Measurements from ENCODE around the gene RAD23A.
"Not testable (repeated sequence)": the region's sequence is repeated elsewhere in the genome, so short reads cannot be mapped to it uniquely, and the experiment has no call there.

Gene RAD23A

DNA sequence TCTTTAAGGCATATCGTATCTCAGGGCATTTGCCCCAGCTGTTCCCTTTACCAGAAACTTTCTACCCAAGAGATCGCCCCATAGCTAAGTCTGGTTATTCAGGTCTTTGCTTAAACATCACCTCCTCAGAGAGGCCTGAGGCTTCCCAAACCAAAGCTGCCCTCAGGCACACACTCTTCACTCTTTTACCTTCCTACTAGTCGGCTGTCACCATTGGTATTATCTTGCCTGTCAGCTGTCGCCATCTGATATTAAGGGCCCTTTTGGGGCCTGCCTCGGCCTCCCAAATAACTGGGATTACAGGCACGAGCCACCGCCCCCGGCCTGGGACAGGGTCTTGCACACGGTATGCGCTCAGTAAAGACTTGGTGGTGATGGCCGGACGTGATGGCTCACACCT is 10.3 kb downstream of the RAD23A start:
- H3K27ac ChIP-seq (ENCODE audit: low read depth, low read length) = peak overlapping the region; percentile 100
- peaks cover 41% of the 10 kb centered on the region for H3K4me1 ChIP-seq (ENCODE audit: control insufficient read depth, insufficient read depth, low read length, unreplicated experiment)
- H3K27me3 ChIP-seq (ENCODE audit: insufficient read depth, low read length) = no peaks in the 10 kb centered on the region
- H2AFZ ChIP-seq (ENCODE audit: low read length, unreplicated experiment) = no peak overlapping the region
- H3K79me2 ChIP-seq (ENCODE audit: control insufficient read depth, insufficient read depth, low read length, unreplicated experiment) = peaks cover 37% of the 10 kb centered on the region
- H3K36me3 ChIP-seq (ENCODE audit: insufficient read depth, low read length) = no peaks in the 10 kb centered on the region
- H3K4me3 ChIP-seq (ENCODE audit: low read depth, low read length) = peak overlapping the region; percentile 88

- Histone ChIP-seq H3K4me1 (ENCODE audit: control insufficient read depth, insufficient read depth, low read length, unreplicated experiment) (peaks cover 39% of the 10 kb centered on the region), H3K27me3 (ENCODE audit: insufficient read depth, low read length) (no peaks in the 10 kb centered on the region), H3K79me2 (ENCODE audit: control insufficient read depth, insufficient read depth, low read length, unreplicated experiment) (peaks cover 35% of the 10 kb centered on the region), H3K4me3 (ENCODE audit: low read depth, low read length) (peak within 1 kb of the TSS; percentile 88), H3K36me3 (ENCODE audit: insufficient read depth, low read length) (no peaks in the 10 kb centered on the region), H3K27ac (ENCODE audit: low read depth, low read length) (peak within 1 kb of the TSS; percentile 100), H2AFZ (ENCODE audit: low read length, unreplicated experiment) (peak within 1 kb of the TSS; percentile 59)
Measured at GRCh38 chr19:12956446-12957388, 11.1 kb downstream of the RAD23A start, which contains the start of gene GADD45GIP1. Gene GADD45GIP1, minus strand, starts transcription at chr19:12957223. Its CDS starts 11 bp downstream, at chr19:12957212.

DNA sequence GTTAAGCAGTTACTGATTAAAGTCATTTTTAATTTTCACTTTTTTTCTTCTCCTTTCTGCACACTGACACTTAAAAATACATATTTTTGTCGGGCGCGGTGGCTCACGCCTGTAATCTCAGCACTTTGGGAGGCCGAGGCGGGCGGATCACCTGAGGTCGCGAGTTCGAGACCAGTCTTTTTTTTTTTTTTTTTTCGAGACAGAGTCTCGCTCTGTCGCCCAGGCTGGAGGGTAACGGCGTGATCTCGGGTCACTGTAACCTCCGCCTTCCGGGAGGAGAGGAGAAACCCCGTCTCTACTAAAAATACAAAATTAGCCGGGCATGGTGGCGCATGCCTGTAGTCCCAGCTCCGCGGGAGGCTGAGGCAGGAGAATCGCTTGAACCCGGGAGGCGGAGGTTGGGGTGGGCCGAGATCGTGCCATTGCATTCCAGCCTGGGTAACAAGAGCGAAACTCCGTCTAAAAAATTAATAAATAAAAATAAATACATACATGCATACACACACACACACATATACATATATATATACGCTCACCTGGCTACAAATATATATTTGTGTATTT is 11.8 kb downstream of the RAD23A start:
- H3K36me3 ChIP-seq (ENCODE audit: insufficient read depth, low read length); H3K27me3 ChIP-seq (ENCODE audit: insufficient read depth, low read length): not testable (repeated sequence)
- Histone ChIP-seq H3K4me1 (ENCODE audit: control insufficient read depth, insufficient read depth, low read length, unreplicated experiment) (peaks cover 32% of the 10 kb centered on the region), H3K79me2 (ENCODE audit: control insufficient read depth, insufficient read depth, low read length, unreplicated experiment) (peaks cover 35% of the 10 kb centered on the region), H3K4me3 (ENCODE audit: low read depth, low read length) (peak overlapping the region; percentile 88), H2AFZ (ENCODE audit: low read length, unreplicated experiment) (peak overlapping the region; percentile 59), H3K27ac (ENCODE audit: low read depth, low read length) (peak overlapping the region; percentile 100)

GRCh38 chr19:12959481-12959880 is 13.8 kb downstream of the RAD23A start:
- peaks cover 14% of the 10 kb centered on the region for H3K4me1 ChIP-seq (ENCODE audit: control insufficient read depth, insufficient read depth, low read length, unreplicated experiment)
- no peak overlapping the region for H2AFZ ChIP-seq (ENCODE audit: low read length, unreplicated experiment)
- H3K4me3 ChIP-seq (ENCODE audit: low read depth, low read length) = no peak overlapping the region
- H3K79me2 ChIP-seq (ENCODE audit: control insufficient read depth, insufficient read depth, low read length, unreplicated experiment) = peaks cover 29% of the 10 kb centered on the region
- no peaks in the 10 kb centered on the region for H3K27me3 ChIP-seq (ENCODE audit: insufficient read depth, low read length)
- H3K27ac ChIP-seq (ENCODE audit: low read depth, low read length) = no peak overlapping the region
- no peaks in the 10 kb centered on the region for H3K36me3 ChIP-seq (ENCODE audit: insufficient read depth, low read length)

- Histone ChIP-seq H3K4me3 (ENCODE audit: low read depth, low read length) (peak overlapping the region; percentile 84), H2AFZ (ENCODE audit: low read length, unreplicated experiment) (peak overlapping the region; percentile 100), H3K27ac (ENCODE audit: low read depth, low read length) (peak overlapping the region; percentile 39; the same call in 1 of the 2 replicates), H3K79me2 (ENCODE audit: control insufficient read depth, insufficient read depth, low read length, unreplicated experiment) (no peaks in the 10 kb centered on the region), H3K4me1 (ENCODE audit: control insufficient read depth, insufficient read depth, low read length, unreplicated experiment) (no peaks in the 10 kb centered on the region), H3K36me3 (ENCODE audit: insufficient read depth, low read length) (no peaks in the 10 kb centered on the region), H3K27me3 (ENCODE audit: insufficient read depth, low read length) (no peaks in the 10 kb centered on the region)
Measured at GRCh38 chr19:12965017-12965811, 19.6 kb downstream of the RAD23A start.

- no peaks in the 10 kb centered on the region for H3K79me2 ChIP-seq (ENCODE audit: control insufficient read depth, insufficient read depth, low read length, unreplicated experiment)
- H2AFZ ChIP-seq (ENCODE audit: low read length, unreplicated experiment) = peak overlapping the region; percentile 100
- no peaks in the 10 kb centered on the region for H3K36me3 ChIP-seq (ENCODE audit: insufficient read depth, low read length)
- no peaks in the 10 kb centered on the region for H3K4me1 ChIP-seq (ENCODE audit: control insufficient read depth, insufficient read depth, low read length, unreplicated experiment)
- H3K4me3 ChIP-seq (ENCODE audit: low read depth, low read length) = peak overlapping the region; percentile 84
- H3K27ac ChIP-seq (ENCODE audit: low read depth, low read length) = no peak overlapping the region
- H3K27me3 ChIP-seq (ENCODE audit: insufficient read depth, low read length) = no peaks in the 10 kb centered on the region
Measured at GRCh38 chr19:12965812-12966135, 20.1 kb downstream of the RAD23A start.

GRCh38 chr19:12967907-12968306 is 22.2 kb downstream of the RAD23A start:
- Histone ChIP-seq H3K79me2 (ENCODE audit: control insufficient read depth, insufficient read depth, low read length, unreplicated experiment) (no peaks in the 10 kb centered on the region), H3K27ac (ENCODE audit: low read depth, low read length) (no peak overlapping the region), H2AFZ (ENCODE audit: low read length, unreplicated experiment) (no peak overlapping the region), H3K4me3 (ENCODE audit: low read depth, low read length) (no peak overlapping the region), H3K27me3 (ENCODE audit: insufficient read depth, low read length) (no peaks in the 10 kb centered on the region), H3K36me3 (ENCODE audit: insufficient read depth, low read length) (no peaks in the 10 kb centered on the region), H3K4me1 (ENCODE audit: control insufficient read depth, insufficient read depth, low read length, unreplicated experiment) (no peaks in the 10 kb centered on the region)

- Histone ChIP-seq H3K27ac (ENCODE audit: low read depth, low read length) (no peak within 1 kb of the TSS), H2AFZ (ENCODE audit: low read length, unreplicated experiment) (no peak within 1 kb of the TSS)
Measured at GRCh38 chr19:12969292-12969988, 23.8 kb downstream of the RAD23A start, which contains the start of gene DAND5. Gene DAND5, plus strand, starts transcription at chr19:12969576. Its CDS starts 85 bp downstream, at chr19:12969661.

GRCh38 chr19:12970070-12970820 is 24.6 kb downstream of the RAD23A start:
- Histone ChIP-seq H3K27me3 (ENCODE audit: insufficient read depth, low read length) (no peaks in the 10 kb centered on the region), H3K79me2 (ENCODE audit: control insufficient read depth, insufficient read depth, low read length, unreplicated experiment) (no peaks in the 10 kb centered on the region), H3K4me1 (ENCODE audit: control insufficient read depth, insufficient read depth, low read length, unreplicated experiment) (no peaks in the 10 kb centered on the region), H3K36me3 (ENCODE audit: insufficient read depth, low read length) (no peaks in the 10 kb centered on the region), H2AFZ (ENCODE audit: low read length, unreplicated experiment) (no peak overlapping the region), H3K4me3 (ENCODE audit: low read depth, low read length) (no peak overlapping the region), H3K27ac (ENCODE audit: low read depth, low read length) (no peak overlapping the region)

More at GRCh38 chr19:12969292-12969988, 23.8 kb downstream of the RAD23A start, which contains the start of gene DAND5:
- H3K79me2 ChIP-seq (ENCODE audit: control insufficient read depth, insufficient read depth, low read length, unreplicated experiment) = no peaks in the 10 kb centered on the region
- no peaks in the 10 kb centered on the region for H3K4me1 ChIP-seq (ENCODE audit: control insufficient read depth, insufficient read depth, low read length, unreplicated experiment)
- no peak within 1 kb of the TSS for H3K4me3 ChIP-seq (ENCODE audit: low read depth, low read length)
- no peaks in the 10 kb centered on the region for H3K27me3 ChIP-seq (ENCODE audit: insufficient read depth, low read length)
- no peaks in the 10 kb centered on the region for H3K36me3 ChIP-seq (ENCODE audit: insufficient read depth, low read length)

Measured in ACC112 (cell line).